WTC11 (cell line): ENCODE data around the gene ZNRF3. TPM values are rescaled to one million over a fixed set of nuclear protein-coding genes. Genes with fewer than 3 reads are reported as not detected.
A peak's percentile ranks its signal among the peaks of the same experiment; 100 is the strongest.

Experiments used
- ATAC-seq: fragments of 200-7000 bp; cut with Tn5 transposase; 2 replicates; pipeline ENCODE4 v1.10.0; 2021; ENCODE audit warnings: mild to moderate bottlenecking, moderate library complexity
- CTCF ChIA-PET: fragments of 300-600 bp; sonication (Branson Sonifier 250); formaldehyde crosslinking; loops from one replicate; lab custom pipeline; 2021; ENCODE audit warnings: antibody characterized with exemption; lab: Charles Lee
- POLR2A ChIA-PET: fragments of 350-600 bp; sonication (Branson Sonifier 250); formaldehyde crosslinking; loops from one replicate; lab custom pipeline; 2021; ENCODE audit warnings: antibody characterized with exemption; lab: Charles Lee
- DNase-seq: peaks from one replicate; pipeline ENCODE4 v3.0.0; 2021; ENCODE audit warnings: low spot score
- H3K27ac Mint-ChIP-seq: 2 replicates; pipeline ENCODE4 v1.8.0; 2021; ENCODE audit warnings: mixed read lengths
- H3K27me3 Mint-ChIP-seq: 2 replicates; pipeline ENCODE4 v1.8.0; 2021; ENCODE audit warnings: low read depth, mild to moderate bottlenecking, moderate library complexity, mixed read lengths
- H3K36me3 Mint-ChIP-seq: 2 replicates; pipeline ENCODE4 v1.8.0; 2021; ENCODE audit warnings: mixed read lengths
- H3K4me1 Mint-ChIP-seq: 2 replicates; pipeline ENCODE4 v1.8.0; 2022; ENCODE audit warnings: mixed read lengths
- H3K4me3 Mint-ChIP-seq: 2 replicates; pipeline ENCODE4 v1.8.0; 2021; ENCODE audit warnings: mild to moderate bottlenecking, moderate library complexity, mixed read lengths
- H3K9me3 Mint-ChIP-seq: 2 replicates; pipeline ENCODE4 v1.8.0; 2021; ENCODE audit warnings: mixed read lengths
- ELF4 ChIP-seq: sonication (generic); formaldehyde crosslinking; IDR thresholded peaks from 2 replicates; pipeline ENCODE4 v1.8.1; 2022; ENCODE audit warnings: low read depth, mild to moderate bottlenecking, moderate library complexity, missing genetic modification reagents
- EMX1 ChIP-seq: fragments of 250-450 bp; sonication (Bioruptor Pico); IDR thresholded peaks from 2 replicates; pipeline ENCODE4 v1.8.0; 2021; ENCODE audit warnings: mild to moderate bottlenecking
- ESRRA ChIP-seq: sonication (generic); formaldehyde crosslinking; IDR thresholded peaks from 2 replicates; pipeline ENCODE4 v1.8.1; 2022; ENCODE audit warnings: mild to moderate bottlenecking, missing genetic modification reagents, borderline replicate concordance
- FOXJ3 ChIP-seq: sonication (generic); formaldehyde crosslinking; IDR thresholded peaks from 2 replicates; pipeline ENCODE4 v1.9.0; 2021; ENCODE audit warnings: missing genetic modification reagents, mild to moderate bottlenecking, borderline replicate concordance
- FOXP1 ChIP-seq: sonication (generic); formaldehyde crosslinking; IDR thresholded peaks from 2 replicates; pipeline ENCODE4 v1.8.0; 2022; ENCODE audit warnings: missing genetic modification reagents, mild to moderate bottlenecking, moderate library complexity, borderline replicate concordance
- GRHL2 ChIP-seq: fragments of 250-450 bp; sonication (Bioruptor Pico); IDR thresholded peaks from 2 replicates; pipeline ENCODE4 v1.8.0; 2022; ENCODE audit warnings: mild to moderate bottlenecking, moderate library complexity; ENCODE audit not compliant: insufficient replicate concordance, severe bottlenecking
- GTF2I ChIP-seq: fragments of 250-450 bp; sonication (Bioruptor Pico); conservative IDR thresholded peaks from 2 replicates; pipeline ENCODE4 v1.4.0; 2021; ENCODE audit warnings: mild to moderate bottlenecking
- MYBL2 ChIP-seq: sonication (generic); formaldehyde crosslinking; IDR thresholded peaks from 2 replicates; pipeline ENCODE4 v1.8.1; 2023; ENCODE audit warnings: mild to moderate bottlenecking, moderate library complexity, missing genetic modification reagents
- NFYB ChIP-seq: sonication (generic); formaldehyde crosslinking; conservative IDR thresholded peaks from 2 replicates; pipeline ENCODE4 v1.8.0; 2022; ENCODE audit warnings: low read depth, missing genetic modification reagents
- NR2C2 ChIP-seq: sonication (generic); formaldehyde crosslinking; IDR thresholded peaks from 2 replicates; pipeline ENCODE4 v1.8.0; 2022; ENCODE audit warnings: mild to moderate bottlenecking, missing genetic modification reagents
- SMAD4 ChIP-seq: sonication (generic); formaldehyde crosslinking; IDR thresholded peaks from 2 replicates; pipeline ENCODE4 v1.8.0; 2022; ENCODE audit warnings: mild to moderate bottlenecking, missing genetic modification reagents
- TEAD1 ChIP-seq: sonication (generic); formaldehyde crosslinking; IDR thresholded peaks from 2 replicates; pipeline ENCODE4 v1.8.0; 2022; ENCODE audit warnings: mild to moderate bottlenecking, missing genetic modification reagents
- TEAD4 ChIP-seq: sonication (generic); formaldehyde crosslinking; IDR thresholded peaks from 2 replicates; pipeline ENCODE4 v1.8.0; 2022; ENCODE audit warnings: mild to moderate bottlenecking, missing genetic modification reagents
- ZNF219 ChIP-seq: sonication (generic); formaldehyde crosslinking; IDR thresholded peaks from 2 replicates; pipeline ENCODE4 v1.8.0; 2023; ENCODE audit warnings: missing genetic modification reagents, mild to moderate bottlenecking, borderline replicate concordance
- ZNF263 ChIP-seq: sonication (generic); formaldehyde crosslinking; IDR thresholded peaks from 2 replicates; pipeline ENCODE4 v1.8.1; 2022; ENCODE audit warnings: low read depth, mild to moderate bottlenecking, moderate library complexity, missing genetic modification reagents
- ZNF416 ChIP-seq: fragments of 250-450 bp; sonication (Bioruptor Pico); IDR thresholded peaks from 2 replicates; pipeline ENCODE4 v1.9.0; 2021; ENCODE audit warnings: mild to moderate bottlenecking, inconsistent platforms
- total RNA-seq: library from RNA; stranded (reverse); gene quantifications from 3 replicates; pipeline ENCODE4 v1.2.3, GENCODE V29; 2021
- TF ChIP-seq, protein P1 (sequence below): sonication (generic); formaldehyde crosslinking; IDR thresholded peaks from 2 replicates; pipeline ENCODE4 v1.8.0; 2023; ENCODE audit warnings: missing genetic modification reagents
- TF ChIP-seq, protein P2 (sequence below): fragments of 250-450 bp; sonication (Bioruptor Pico); IDR thresholded peaks from 2 replicates; pipeline ENCODE4 v1.9.0; 2021; ENCODE audit warnings: mild to moderate bottlenecking, borderline replicate concordance
- TF ChIP-seq, protein P3 (sequence below): sonication (generic); formaldehyde crosslinking; IDR thresholded peaks from 2 replicates; pipeline ENCODE4 v1.8.0; 2023; ENCODE audit warnings: mild to moderate bottlenecking, missing genetic modification reagents
- TF ChIP-seq, protein P4 (sequence below): sonication (generic); formaldehyde crosslinking; IDR thresholded peaks from 2 replicates; pipeline ENCODE4 v1.8.1; 2023; ENCODE audit warnings: mild to moderate bottlenecking, missing genetic modification reagents, borderline replicate concordance

The ZNRF3 gene
- total RNA-seq, 1 experiment from 2014 or later = 25.4 TPM

DNA sequence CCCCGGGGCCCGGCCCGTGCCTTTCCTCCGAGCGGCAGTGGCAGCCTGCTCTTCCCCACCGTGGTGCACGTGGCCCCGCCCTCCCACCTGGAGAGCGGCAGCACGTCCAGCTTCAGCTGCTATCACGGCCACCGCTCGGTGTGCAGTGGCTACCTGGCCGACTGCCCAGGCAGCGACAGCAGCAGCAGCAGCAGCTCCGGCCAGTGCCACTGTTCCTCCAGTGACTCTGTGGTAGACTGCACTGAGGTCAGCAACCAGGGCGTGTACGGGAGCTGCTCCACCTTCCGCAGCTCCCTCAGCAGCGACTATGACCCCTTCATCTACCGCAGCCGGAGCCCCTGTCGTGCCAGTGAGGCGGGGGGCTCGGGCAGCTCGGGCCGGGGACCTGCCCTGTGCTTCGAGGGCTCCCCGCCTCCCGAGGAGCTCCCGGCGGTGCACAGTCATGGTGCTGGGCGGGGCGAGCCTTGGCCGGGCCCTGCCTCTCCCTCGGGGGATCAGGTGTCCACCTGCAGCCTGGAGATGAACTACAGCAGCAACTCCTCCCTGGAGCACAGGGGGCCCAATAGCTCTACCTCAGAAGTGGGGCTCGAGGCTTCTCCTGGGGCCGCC lies 166.4 kb downstream of the ZNRF3 start:
- Mint-ChIP-seq H3K36me3 (peaks cover 33% of the 10 kb centered on the region), H3K27me3 (no peaks in the 10 kb centered on the region), H3K9me3 (no peaks in the 10 kb centered on the region), H3K4me1 (peaks cover 20% of the 10 kb centered on the region), H3K4me3 (no peak overlapping the region)
- CTCF ChIA-PET = interaction anchor here (1.1 to 2.9 kb wide), 2 partner anchors 9 to 104 kb away, joined by 4 to 11 read pairs; no protein-coding TSS in a partner anchor
- no peak for DNase-seq
- POLR2A ChIA-PET = no interaction called here
- no peak for ATAC-seq
- TF ChIP-seq SMAD4 (no peak), FOXJ3 (CRISPR knock-in tag) (no peak), FOXP1 (0 out of 2 replicates have a peak, but pooled peaks have one; percentile 45), ZNF219 (CRISPR knock-in tag) (no peak)
- TF ChIP-seq, protein P1, sequence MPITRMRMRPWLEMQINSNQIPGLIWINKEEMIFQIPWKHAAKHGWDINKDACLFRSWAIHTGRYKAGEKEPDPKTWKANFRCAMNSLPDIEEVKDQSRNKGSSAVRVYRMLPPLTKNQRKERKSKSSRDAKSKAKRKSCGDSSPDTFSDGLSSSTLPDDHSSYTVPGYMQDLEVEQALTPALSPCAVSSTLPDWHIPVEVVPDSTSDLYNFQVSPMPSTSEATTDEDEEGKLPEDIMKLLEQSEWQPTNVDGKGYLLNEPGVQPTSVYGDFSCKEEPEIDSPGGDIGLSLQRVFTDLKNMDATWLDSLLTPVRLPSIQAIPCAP (CRISPR knock-in tag) = no peak
- TF ChIP-seq, all 79 proteins: peak for 1
- peak overlapping the region; percentile 90 for H3K27ac Mint-ChIP-seq

DNA sequence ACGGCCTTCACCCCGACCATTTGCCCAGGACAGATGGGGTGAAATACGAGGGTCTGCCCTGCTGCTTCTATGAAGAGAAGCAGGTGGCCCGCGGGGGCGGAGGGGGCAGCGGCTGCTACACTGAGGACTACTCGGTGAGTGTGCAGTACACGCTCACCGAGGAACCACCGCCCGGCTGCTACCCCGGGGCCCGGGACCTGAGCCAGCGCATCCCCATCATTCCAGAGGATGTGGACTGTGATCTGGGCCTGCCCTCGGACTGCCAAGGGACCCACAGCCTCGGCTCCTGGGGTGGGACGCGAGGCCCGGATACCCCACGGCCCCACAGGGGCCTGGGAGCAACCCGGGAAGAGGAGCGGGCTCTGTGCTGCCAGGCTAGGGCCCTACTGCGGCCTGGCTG lies 167.1 kb downstream of the ZNRF3 start:
- no peak overlapping the region for H3K27ac Mint-ChIP-seq
- CTCF ChIA-PET = interaction anchor here (1.1 to 2.9 kb wide), 2 partner anchors 10 to 104 kb away, joined by 4 to 11 read pairs; no protein-coding TSS in a partner anchor
- no peak overlapping the region for H3K4me3 Mint-ChIP-seq
- H3K4me1 Mint-ChIP-seq = peaks cover 27% of the 10 kb centered on the region
- POLR2A ChIA-PET = no interaction called here
- H3K36me3 Mint-ChIP-seq = peaks cover 32% of the 10 kb centered on the region
- DNase-seq (no peak), ATAC-seq (no peak)
- H3K9me3 Mint-ChIP-seq = no peaks in the 10 kb centered on the region
- H3K27me3 Mint-ChIP-seq = no peaks in the 10 kb centered on the region
- TF ChIP-seq, protein P1 (CRISPR knock-in tag) = no peak
- no peak for TF ChIP-seq FOXJ3 (CRISPR knock-in tag)
- TF ChIP-seq GTF2I (CRISPR knock-in tag) = no peak
- TF ChIP-seq, protein P2, sequence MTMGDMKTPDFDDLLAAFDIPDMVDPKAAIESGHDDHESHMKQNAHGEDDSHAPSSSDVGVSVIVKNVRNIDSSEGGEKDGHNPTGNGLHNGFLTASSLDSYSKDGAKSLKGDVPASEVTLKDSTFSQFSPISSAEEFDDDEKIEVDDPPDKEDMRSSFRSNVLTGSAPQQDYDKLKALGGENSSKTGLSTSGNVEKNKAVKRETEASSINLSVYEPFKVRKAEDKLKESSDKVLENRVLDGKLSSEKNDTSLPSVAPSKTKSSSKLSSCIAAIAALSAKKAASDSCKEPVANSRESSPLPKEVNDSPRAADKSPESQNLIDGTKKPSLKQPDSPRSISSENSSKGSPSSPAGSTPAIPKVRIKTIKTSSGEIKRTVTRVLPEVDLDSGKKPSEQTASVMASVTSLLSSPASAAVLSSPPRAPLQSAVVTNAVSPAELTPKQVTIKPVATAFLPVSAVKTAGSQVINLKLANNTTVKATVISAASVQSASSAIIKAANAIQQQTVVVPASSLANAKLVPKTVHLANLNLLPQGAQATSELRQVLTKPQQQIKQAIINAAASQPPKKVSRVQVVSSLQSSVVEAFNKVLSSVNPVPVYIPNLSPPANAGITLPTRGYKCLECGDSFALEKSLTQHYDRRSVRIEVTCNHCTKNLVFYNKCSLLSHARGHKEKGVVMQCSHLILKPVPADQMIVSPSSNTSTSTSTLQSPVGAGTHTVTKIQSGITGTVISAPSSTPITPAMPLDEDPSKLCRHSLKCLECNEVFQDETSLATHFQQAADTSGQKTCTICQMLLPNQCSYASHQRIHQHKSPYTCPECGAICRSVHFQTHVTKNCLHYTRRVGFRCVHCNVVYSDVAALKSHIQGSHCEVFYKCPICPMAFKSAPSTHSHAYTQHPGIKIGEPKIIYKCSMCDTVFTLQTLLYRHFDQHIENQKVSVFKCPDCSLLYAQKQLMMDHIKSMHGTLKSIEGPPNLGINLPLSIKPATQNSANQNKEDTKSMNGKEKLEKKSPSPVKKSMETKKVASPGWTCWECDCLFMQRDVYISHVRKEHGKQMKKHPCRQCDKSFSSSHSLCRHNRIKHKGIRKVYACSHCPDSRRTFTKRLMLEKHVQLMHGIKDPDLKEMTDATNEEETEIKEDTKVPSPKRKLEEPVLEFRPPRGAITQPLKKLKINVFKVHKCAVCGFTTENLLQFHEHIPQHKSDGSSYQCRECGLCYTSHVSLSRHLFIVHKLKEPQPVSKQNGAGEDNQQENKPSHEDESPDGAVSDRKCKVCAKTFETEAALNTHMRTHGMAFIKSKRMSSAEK (CRISPR knock-in tag) = no peak
- TF ChIP-seq, protein P3, sequence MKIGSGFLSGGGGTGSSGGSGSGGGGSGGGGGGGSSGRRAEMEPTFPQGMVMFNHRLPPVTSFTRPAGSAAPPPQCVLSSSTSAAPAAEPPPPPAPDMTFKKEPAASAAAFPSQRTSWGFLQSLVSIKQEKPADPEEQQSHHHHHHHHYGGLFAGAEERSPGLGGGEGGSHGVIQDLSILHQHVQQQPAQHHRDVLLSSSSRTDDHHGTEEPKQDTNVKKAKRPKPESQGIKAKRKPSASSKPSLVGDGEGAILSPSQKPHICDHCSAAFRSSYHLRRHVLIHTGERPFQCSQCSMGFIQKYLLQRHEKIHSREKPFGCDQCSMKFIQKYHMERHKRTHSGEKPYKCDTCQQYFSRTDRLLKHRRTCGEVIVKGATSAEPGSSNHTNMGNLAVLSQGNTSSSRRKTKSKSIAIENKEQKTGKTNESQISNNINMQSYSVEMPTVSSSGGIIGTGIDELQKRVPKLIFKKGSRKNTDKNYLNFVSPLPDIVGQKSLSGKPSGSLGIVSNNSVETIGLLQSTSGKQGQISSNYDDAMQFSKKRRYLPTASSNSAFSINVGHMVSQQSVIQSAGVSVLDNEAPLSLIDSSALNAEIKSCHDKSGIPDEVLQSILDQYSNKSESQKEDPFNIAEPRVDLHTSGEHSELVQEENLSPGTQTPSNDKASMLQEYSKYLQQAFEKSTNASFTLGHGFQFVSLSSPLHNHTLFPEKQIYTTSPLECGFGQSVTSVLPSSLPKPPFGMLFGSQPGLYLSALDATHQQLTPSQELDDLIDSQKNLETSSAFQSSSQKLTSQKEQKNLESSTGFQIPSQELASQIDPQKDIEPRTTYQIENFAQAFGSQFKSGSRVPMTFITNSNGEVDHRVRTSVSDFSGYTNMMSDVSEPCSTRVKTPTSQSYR (CRISPR knock-in tag) = no peak
- TF ChIP-seq EMX1 (CRISPR knock-in tag) = no peak
- TF ChIP-seq ZNF263 (CRISPR knock-in tag) = no peak
- TF ChIP-seq TEAD4 (CRISPR knock-in tag) = no peak
- no peak for TF ChIP-seq ELF4 (CRISPR knock-in tag)
- TF ChIP-seq ZNF416 (CRISPR knock-in tag) = no peak
- TF ChIP-seq NR2C2 (CRISPR knock-in tag) = no peak
- TF ChIP-seq ESRRA (CRISPR knock-in tag) = no peak
- no peak for TF ChIP-seq GRHL2
- TF ChIP-seq, protein P4, sequence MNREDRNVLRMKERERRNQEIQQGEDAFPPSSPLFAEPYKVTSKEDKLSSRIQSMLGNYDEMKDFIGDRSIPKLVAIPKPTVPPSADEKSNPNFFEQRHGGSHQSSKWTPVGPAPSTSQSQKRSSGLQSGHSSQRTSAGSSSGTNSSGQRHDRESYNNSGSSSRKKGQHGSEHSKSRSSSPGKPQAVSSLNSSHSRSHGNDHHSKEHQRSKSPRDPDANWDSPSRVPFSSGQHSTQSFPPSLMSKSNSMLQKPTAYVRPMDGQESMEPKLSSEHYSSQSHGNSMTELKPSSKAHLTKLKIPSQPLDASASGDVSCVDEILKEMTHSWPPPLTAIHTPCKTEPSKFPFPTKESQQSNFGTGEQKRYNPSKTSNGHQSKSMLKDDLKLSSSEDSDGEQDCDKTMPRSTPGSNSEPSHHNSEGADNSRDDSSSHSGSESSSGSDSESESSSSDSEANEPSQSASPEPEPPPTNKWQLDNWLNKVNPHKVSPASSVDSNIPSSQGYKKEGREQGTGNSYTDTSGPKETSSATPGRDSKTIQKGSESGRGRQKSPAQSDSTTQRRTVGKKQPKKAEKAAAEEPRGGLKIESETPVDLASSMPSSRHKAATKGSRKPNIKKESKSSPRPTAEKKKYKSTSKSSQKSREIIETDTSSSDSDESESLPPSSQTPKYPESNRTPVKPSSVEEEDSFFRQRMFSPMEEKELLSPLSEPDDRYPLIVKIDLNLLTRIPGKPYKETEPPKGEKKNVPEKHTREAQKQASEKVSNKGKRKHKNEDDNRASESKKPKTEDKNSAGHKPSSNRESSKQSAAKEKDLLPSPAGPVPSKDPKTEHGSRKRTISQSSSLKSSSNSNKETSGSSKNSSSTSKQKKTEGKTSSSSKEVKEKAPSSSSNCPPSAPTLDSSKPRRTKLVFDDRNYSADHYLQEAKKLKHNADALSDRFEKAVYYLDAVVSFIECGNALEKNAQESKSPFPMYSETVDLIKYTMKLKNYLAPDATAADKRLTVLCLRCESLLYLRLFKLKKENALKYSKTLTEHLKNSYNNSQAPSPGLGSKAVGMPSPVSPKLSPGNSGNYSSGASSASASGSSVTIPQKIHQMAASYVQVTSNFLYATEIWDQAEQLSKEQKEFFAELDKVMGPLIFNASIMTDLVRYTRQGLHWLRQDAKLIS = no peak
- no peak for TF ChIP-seq NFYB
- no peak for TF ChIP-seq MYBL2 (CRISPR knock-in tag)
- no peak for TF ChIP-seq TEAD1 (CRISPR knock-in tag)
